HepG2 (cell line): Measurements from ENCODE around the gene FTCD. TPM values are rescaled to one million over a fixed set of nuclear protein-coding genes. Genes with fewer than 3 reads are reported as not detected.

ENCODE experiments used
- ATAC-seq: fragments of 200-7000 bp; cut with Tn5 transposase; 3 replicates; pipeline ENCODE4 v1.9.1; 2020; ENCODE audit warnings: mild to moderate bottlenecking, moderate library complexity
- BruUV-seq: library from RNA; stranded (reverse); fragments of 400-500 nt; replicated peaks from 2 replicates; lab custom pipeline; 2021; lab: Mats Ljungman, UMichigan
- CTCF ChIA-PET: fragments of 300-600 bp; formaldehyde crosslinking; extraction: SDS; loops from one replicate; lab custom pipeline; 2021; ENCODE audit warnings: low total read pairs, inconsistent platforms, low intra/inter-chr PET ratio; lab: Yijun Ruan, JAX
- POLR2A ChIA-PET: fragments of 350-600 bp; sonication (Branson Sonifier 250); formaldehyde crosslinking; loops from one replicate; lab custom pipeline; 2020; ENCODE audit warnings: antibody characterized with exemption, inconsistent platforms; lab: Yijun Ruan, JAX
- DNase-seq: peaks from one replicate; pipeline ENCODE4 v3.0.0-alpha.2; 2015; ENCODE audit warnings: low spot score
- FAIRE-seq: peaks from 3 replicates; lab custom pipeline; 2011; peaks lifted over from hg19 to GRCh38; lab: Jason Lieb, UNC
- H2AFZ ChIP-seq: one replicate; pipeline ENCODE4 v1.6.1; 2011; ENCODE audit warnings: low read length, inconsistent platforms
- H3K27ac ChIP-seq: fragments of 300-600 bp; 3 replicates; pipeline ENCODE4 v1.8.0; 2011; ENCODE audit warnings: mixed run types, mild to moderate bottlenecking, mixed read lengths, low read length, inconsistent platforms; ENCODE audit not compliant: insufficient read depth; ENCODE audit errors: extremely low read length
- H3K27me3 ChIP-seq, 2 experiments: fragments of 200-600 bp in 1 of 2; 2 replicates in 1 of 2; 3 replicates in 1 of 2; pipeline versions ENCODE4 v1.6.0 to v1.8.0; 2011; ENCODE audit warnings: low read length in 2 of 2, mild to moderate bottlenecking in 2 of 2, moderate library complexity in 2 of 2, inconsistent platforms in 1 of 2; ENCODE audit not compliant: insufficient read depth in 2 of 2, control insufficient read depth in 1 of 2
- H3K36me3 ChIP-seq, 2 experiments: fragments of 200-600 bp in 1 of 2; replicated peaks in 1 of 2; 2 replicates in 1 of 2; 3 replicates in 1 of 2; pipeline versions ENCODE4 v1.5.1 to v1.8.0; 2011; ENCODE audit warnings: low read length in 2 of 2, inconsistent platforms in 1 of 2; ENCODE audit not compliant: insufficient read depth in 2 of 2, control insufficient read depth in 1 of 2
- H3K4me1 ChIP-seq: 2 replicates; pipeline ENCODE4 v1.5.1; 2012; ENCODE audit warnings: low read length, inconsistent platforms; ENCODE audit not compliant: insufficient read depth
- H3K4me2 ChIP-seq: 2 replicates; pipeline ENCODE4 v1.6.0; 2011; ENCODE audit warnings: low read depth, low read length, inconsistent platforms
- H3K4me3 ChIP-seq, 3 experiments: fragments of 200-600 bp in 1 of 3; sonication (generic), shearing (Covaris generic) in 1 of 3; replicated peaks in 1 of 3; 2 replicates each; pipeline ENCODE4 v1.5.1; 2011 to 2016; ENCODE audit warnings: low read length in 3 of 3, inconsistent platforms in 2 of 3, low read depth in 2 of 3, mild to moderate bottlenecking in 2 of 3, control low read depth in 1 of 3, mixed read lengths in 1 of 3; ENCODE audit not compliant: insufficient read depth in 1 of 3
- H3K79me2 ChIP-seq: one replicate; pipeline ENCODE4 v1.6.1; 2011; ENCODE audit warnings: low read length, inconsistent platforms; ENCODE audit not compliant: insufficient read depth
- H3K9ac ChIP-seq: 2 replicates; pipeline ENCODE4 v1.6.0; 2011; ENCODE audit warnings: mild to moderate bottlenecking, low read depth, low read length, inconsistent platforms; ENCODE audit not compliant: insufficient read depth
- H3K9me3 ChIP-seq: 2 replicates; pipeline ENCODE4 v1.5.1; 2012; ENCODE audit warnings: mild to moderate bottlenecking, low read length
- H4K20me1 ChIP-seq: 2 replicates; pipeline ENCODE4 v1.6.0; 2011; ENCODE audit warnings: inconsistent platforms, mild to moderate bottlenecking, low read length, moderate library complexity; ENCODE audit not compliant: insufficient read depth
- CCDC6 ChIP-seq: sonication (generic); formaldehyde crosslinking; IDR thresholded peaks from 2 replicates; pipeline ENCODE4 v1.8.1; 2022; ENCODE audit warnings: mild to moderate bottlenecking, missing genetic modification reagents, moderate library complexity
- CREM ChIP-seq, 2 experiments: sonication (generic) in 1 of 2; formaldehyde crosslinking in 1 of 2; IDR thresholded peaks; 2 replicates each; pipeline versions ENCODE4 v1.4.0 to v1.6.1; 2016 to 2020; ENCODE audit warnings: antibody characterized with exemption in 1 of 2, mild to moderate bottlenecking in 1 of 2, missing genetic modification reagents in 1 of 2
- DNMT1 ChIP-seq: sonication (generic); formaldehyde crosslinking; IDR thresholded peaks from 2 replicates; pipeline ENCODE4 v1.5.1; 2020; ENCODE audit warnings: mild to moderate bottlenecking, missing genetic modification reagents
- ERF ChIP-seq: IDR thresholded peaks from 2 replicates; pipeline ENCODE4 v1.6.1; 2018; ENCODE audit warnings: missing biosample characterization, missing genetic modification reagents
- GATAD1 ChIP-seq: IDR thresholded peaks from 2 replicates; pipeline ENCODE4 v1.6.1; 2016; ENCODE audit warnings: missing genetic modification reagents, missing compliant biosample characterization
- HDAC6 ChIP-seq: fragments of 200-600 bp; sonication (generic); IDR thresholded peaks from 2 replicates; pipeline ENCODE4 v1.7.0; 2017; ENCODE audit warnings: mild to moderate bottlenecking, antibody characterized with exemption, low read length, low read depth
- IKZF4 ChIP-seq: sonication (generic); formaldehyde crosslinking; IDR thresholded peaks from 2 replicates; pipeline ENCODE4 v1.5.1; 2020; ENCODE audit warnings: borderline replicate concordance, mild to moderate bottlenecking, low read depth, missing genetic modification reagents; ENCODE audit errors: not compliant biosample characterization
- PHF21A ChIP-seq: sonication (generic); formaldehyde crosslinking; IDR thresholded peaks from 2 replicates; pipeline ENCODE4 v1.5.0; 2020; ENCODE audit warnings: mild to moderate bottlenecking, missing genetic modification reagents
- RARG ChIP-seq: sonication (generic); formaldehyde crosslinking; IDR thresholded peaks from 2 replicates; pipeline ENCODE4 v1.4.0; 2020; ENCODE audit warnings: low read depth, mild to moderate bottlenecking, missing genetic modification reagents
- TBL1XR1 ChIP-seq: fragments of 150-350 bp; IDR thresholded peaks from 2 replicates; pipeline ENCODE4 v1.6.1; 2014; ENCODE audit warnings: borderline replicate concordance, low read length; ENCODE audit not compliant: partially characterized antibody
- ZBTB7B ChIP-seq: sonication (generic); formaldehyde crosslinking; IDR thresholded peaks from 2 replicates; pipeline ENCODE4 v1.4.0; 2020; ENCODE audit warnings: missing genetic modification reagents
- ZKSCAN1 ChIP-seq: fragments of 150-350 bp; IDR thresholded peaks from 2 replicates; pipeline ENCODE4 v1.6.1; 2014; ENCODE audit warnings: low read length
- ZNF430 ChIP-seq: sonication (generic); formaldehyde crosslinking; IDR thresholded peaks from 2 replicates; pipeline ENCODE4 v1.9.0; 2021; ENCODE audit warnings: mild to moderate bottlenecking, missing genetic modification reagents
- ZNF441 ChIP-seq: sonication (generic); formaldehyde crosslinking; IDR thresholded peaks from 2 replicates; pipeline ENCODE4 v1.7.0; 2021; ENCODE audit warnings: missing genetic modification reagents, borderline replicate concordance
- ZNF839 ChIP-seq: sonication (generic); formaldehyde crosslinking; IDR thresholded peaks from 2 replicates; pipeline ENCODE4 v1.4.0; 2020; ENCODE audit warnings: missing genetic modification reagents, mild to moderate bottlenecking, borderline replicate concordance
- ZSCAN22 ChIP-seq: sonication (generic); formaldehyde crosslinking; IDR thresholded peaks from 2 replicates; pipeline ENCODE4 v1.4.0; 2020; ENCODE audit warnings: mild to moderate bottlenecking, missing genetic modification reagents
- WGBS: methylation state at CpG from one replicate; pipeline ENCODE4 v1.1.6; 2017; ENCODE audit warnings: low lambda C conversion rate; 5-methylcytosine and 5-hydroxymethylcytosine counted together
- in situ Hi-C: cut with HindIII; loops from 2 replicates; pipeline ENCODE4 v1.10.0; 2017; ENCODE audit warnings: low pct_unique_long_range_greater_than_20kb; ENCODE audit not compliant: extremely low pct_ligation_motif_present
- intact Hi-C: fragments of 100-400 bp; cut with micrococcal nuclease; formaldehyde crosslinking; loops from one replicate; pipeline ENCODE4 v1.10.0; 2022; ENCODE audit not compliant: unreplicated experiment
- polyA plus RNA-seq, 8 experiments: library from polyadenylated mRNA; depleted of rRNA in 3 of 8; stranded (reverse) in 7 of 8; unstranded in 1 of 8; fragments of >200 nt; fragmentation: Illumina TruSeq in 4 of 8; extraction: Trizol in 4 of 8; gene quantifications; 2 replicates each; pipeline versions ENCODE4 v1.2.1 to v1.2.3, GENCODE V29; 2011 to 2016; ENCODE audit warnings: low read depth in 4 of 8, missing spikeins in 1 of 8, mixed read lengths in 1 of 8; ENCODE audit not compliant: insufficient read depth in 1 of 8
- total RNA-seq, 5 experiments: library from RNA; depleted of rRNA; stranded (reverse); fragments of >200 nt; fragmentation: Illumina TruSeq; extraction: Trizol; gene quantifications; 2 replicates each; pipeline ENCODE4 v1.2.3, GENCODE V29; 2016; ENCODE audit warnings: low read depth in 1 of 5
- TF ChIP-seq, protein P1 (sequence below): sonication (generic); formaldehyde crosslinking; IDR thresholded peaks from 2 replicates; pipeline ENCODE4 v1.4.0; 2020; ENCODE audit warnings: missing genetic modification reagents
- TF ChIP-seq, protein P2 (sequence below): sonication (generic); formaldehyde crosslinking; IDR thresholded peaks from 2 replicates; pipeline ENCODE4 v1.5.0; 2020; ENCODE audit warnings: missing genetic modification reagents, mild to moderate bottlenecking, borderline replicate concordance
- TF ChIP-seq, protein P3 (sequence below): sonication (generic); formaldehyde crosslinking; IDR thresholded peaks from 2 replicates; pipeline ENCODE4 v1.8.1; 2023; ENCODE audit warnings: mild to moderate bottlenecking, missing genetic modification reagents, borderline replicate concordance
- TF ChIP-seq, protein P4 (sequence below): sonication (generic); formaldehyde crosslinking; IDR thresholded peaks from 2 replicates; pipeline ENCODE4 v1.8.0; 2022; ENCODE audit warnings: missing genetic modification reagents, low read depth, mild to moderate bottlenecking, borderline replicate concordance
- TF ChIP-seq, protein P5 (sequence below): sonication (generic); formaldehyde crosslinking; IDR thresholded peaks from 2 replicates; pipeline ENCODE4 v1.4.0; 2020; ENCODE audit warnings: missing genetic modification reagents

The FTCD gene
- total and polyA plus RNA-seq, 2 of the 13 experiments (the other 11 are each of a cell fraction or from before 2014, with no cell fraction given) = 75.7 to 105 TPM

DNA sequence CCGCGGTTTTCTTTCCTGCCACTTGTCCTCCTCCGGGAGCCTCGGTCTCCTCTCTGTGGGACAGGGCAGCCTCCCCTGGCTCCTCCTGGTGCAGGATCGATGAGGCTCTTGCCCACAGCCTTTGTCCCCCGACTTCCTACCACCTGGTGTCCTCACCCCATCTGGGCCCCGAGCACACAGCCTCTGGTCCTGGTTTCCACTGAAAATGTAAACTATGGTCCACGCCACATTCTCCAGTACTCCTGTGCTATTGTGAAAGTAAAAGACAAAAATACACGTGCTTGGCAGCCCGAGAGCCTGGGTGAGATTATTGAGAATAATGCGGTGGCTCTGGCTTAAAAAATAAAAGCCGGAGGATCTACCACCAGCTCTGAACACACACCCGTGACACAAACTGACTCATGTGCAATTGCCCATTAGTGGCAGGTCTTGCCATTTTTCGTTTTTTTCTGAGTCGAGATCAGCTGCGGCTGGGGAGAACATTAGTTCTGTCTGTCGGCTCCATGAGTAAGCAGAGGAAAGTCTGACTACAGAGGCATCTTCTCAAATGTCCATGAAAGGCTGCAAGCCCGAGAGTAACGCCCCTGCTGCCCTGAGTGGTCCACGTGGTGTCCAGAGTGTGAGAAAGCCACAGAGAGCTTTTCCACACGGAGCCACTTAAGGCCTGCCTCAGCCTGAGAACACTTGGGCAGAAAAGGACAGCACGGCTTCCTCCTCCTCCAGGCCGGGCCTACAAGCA, 63.2 kb downstream of the FTCD start (continued):
- TF ChIP-seq, protein P1, sequence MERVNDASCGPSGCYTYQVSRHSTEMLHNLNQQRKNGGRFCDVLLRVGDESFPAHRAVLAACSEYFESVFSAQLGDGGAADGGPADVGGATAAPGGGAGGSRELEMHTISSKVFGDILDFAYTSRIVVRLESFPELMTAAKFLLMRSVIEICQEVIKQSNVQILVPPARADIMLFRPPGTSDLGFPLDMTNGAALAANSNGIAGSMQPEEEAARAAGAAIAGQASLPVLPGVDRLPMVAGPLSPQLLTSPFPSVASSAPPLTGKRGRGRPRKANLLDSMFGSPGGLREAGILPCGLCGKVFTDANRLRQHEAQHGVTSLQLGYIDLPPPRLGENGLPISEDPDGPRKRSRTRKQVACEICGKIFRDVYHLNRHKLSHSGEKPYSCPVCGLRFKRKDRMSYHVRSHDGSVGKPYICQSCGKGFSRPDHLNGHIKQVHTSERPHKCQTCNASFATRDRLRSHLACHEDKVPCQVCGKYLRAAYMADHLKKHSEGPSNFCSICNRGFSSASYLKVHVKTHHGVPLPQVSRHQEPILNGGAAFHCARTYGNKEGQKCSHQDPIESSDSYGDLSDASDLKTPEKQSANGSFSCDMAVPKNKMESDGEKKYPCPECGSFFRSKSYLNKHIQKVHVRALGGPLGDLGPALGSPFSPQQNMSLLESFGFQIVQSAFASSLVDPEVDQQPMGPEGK (CRISPR knock-in tag) = no peak
- no peak for TF ChIP-seq ZNF441
- TF ChIP-seq CREM (IDR thresholded peaks at IDR 0.05) = no peak
- TF ChIP-seq CREM (CRISPR knock-in tag; IDR thresholded peaks at IDR 0.05) = no peak
- no peak for TF ChIP-seq TBL1XR1
- TF ChIP-seq ZSCAN22 = no peak
- TF ChIP-seq HDAC6 = no peak
- TF ChIP-seq, protein P2, sequence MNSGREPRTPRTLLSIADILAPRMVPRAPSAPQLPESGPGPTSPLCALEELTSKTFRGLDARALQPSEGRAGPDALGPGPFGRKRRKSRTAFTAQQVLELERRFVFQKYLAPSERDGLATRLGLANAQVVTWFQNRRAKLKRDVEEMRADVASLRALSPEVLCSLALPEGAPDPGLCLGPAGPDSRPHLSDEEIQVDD (CRISPR knock-in tag) = no peak
- TF ChIP-seq ZNF430 (CRISPR knock-in tag) = no peak
- TF ChIP-seq ZNF839 (CRISPR knock-in tag) = no peak
- TF ChIP-seq ERF (CRISPR knock-in tag) = no peak
- TF ChIP-seq RARG (CRISPR knock-in tag) = no peak

DNA sequence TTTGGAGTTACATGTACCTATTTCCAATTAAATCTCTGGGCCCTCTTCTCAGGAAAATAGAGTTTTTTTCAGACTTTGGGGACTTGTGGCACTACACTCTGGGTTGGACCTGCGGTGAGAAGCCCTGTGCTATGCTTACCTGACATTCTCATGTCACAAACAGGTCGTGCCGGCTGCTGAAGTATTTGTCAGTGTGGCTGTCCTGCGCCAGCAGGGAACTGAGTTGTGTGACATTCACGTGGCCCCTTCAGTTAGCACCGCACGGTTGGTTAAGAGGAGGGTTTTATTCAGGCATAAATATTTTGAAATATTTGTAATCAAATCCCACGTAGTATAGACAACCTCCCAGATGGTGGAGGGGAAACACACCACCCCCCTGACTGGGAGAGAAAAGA, 63.8 kb downstream of the FTCD start:
- no peaks in the 10 kb centered on the region for H4K20me1 ChIP-seq
- no peaks in the 10 kb centered on the region for H3K9me3 ChIP-seq
- intact Hi-C loops (no loop called here), in situ Hi-C loops (no loop called here)
- no peak overlapping the region for H3K9ac ChIP-seq
- H3K27ac ChIP-seq = no peak overlapping the region
- H3K79me2 ChIP-seq = no peaks in the 10 kb centered on the region
- CTCF ChIA-PET = no interaction called here
- ATAC-seq (no peak), FAIRE-seq (no peak), DNase-seq (no peak)
- H3K36me3 ChIP-seq = no peaks in the 10 kb centered on the region
- H2AFZ ChIP-seq = no peak overlapping the region
- H3K27me3 ChIP-seq = peaks cover 8 to 37% of the 10 kb centered on the region in 2 experiments
- TF ChIP-seq PHF21A (CRISPR knock-in tag) = no peak
- TF ChIP-seq, protein P3, sequence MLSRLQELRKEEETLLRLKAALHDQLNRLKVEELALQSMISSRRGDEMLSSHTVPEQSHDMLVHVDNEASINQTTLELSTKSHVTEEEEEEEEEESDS (CRISPR knock-in tag) = no peak
- no peak for TF ChIP-seq IKZF4 (CRISPR knock-in tag)
- no peak for TF ChIP-seq ZBTB7B (CRISPR knock-in tag)
- TF ChIP-seq GATAD1 (CRISPR knock-in tag) = no peak
- TF ChIP-seq, protein P4, sequence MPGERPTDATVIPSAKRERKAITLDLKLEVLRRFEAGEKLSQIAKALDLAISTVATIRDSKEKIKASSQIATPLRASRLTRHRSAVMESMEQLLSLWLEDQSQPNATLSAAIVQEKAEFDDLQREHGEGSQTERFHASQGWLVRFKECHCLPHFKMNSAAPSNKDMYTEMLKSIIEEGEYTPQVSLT (CRISPR knock-in tag) = no peak
- TF ChIP-seq, protein P5, sequence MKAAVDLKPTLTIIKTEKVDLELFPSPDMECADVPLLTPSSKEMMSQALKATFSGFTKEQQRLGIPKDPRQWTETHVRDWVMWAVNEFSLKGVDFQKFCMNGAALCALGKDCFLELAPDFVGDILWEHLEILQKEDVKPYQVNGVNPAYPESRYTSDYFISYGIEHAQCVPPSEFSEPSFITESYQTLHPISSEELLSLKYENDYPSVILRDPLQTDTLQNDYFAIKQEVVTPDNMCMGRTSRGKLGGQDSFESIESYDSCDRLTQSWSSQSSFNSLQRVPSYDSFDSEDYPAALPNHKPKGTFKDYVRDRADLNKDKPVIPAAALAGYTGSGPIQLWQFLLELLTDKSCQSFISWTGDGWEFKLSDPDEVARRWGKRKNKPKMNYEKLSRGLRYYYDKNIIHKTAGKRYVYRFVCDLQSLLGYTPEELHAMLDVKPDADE (CRISPR knock-in tag) = no peak
- TF ChIP-seq DNMT1 = no peak
- TF ChIP-seq CCDC6 (CRISPR knock-in tag) = no peak
- TF ChIP-seq ZKSCAN1 = no peak
- BruUV-seq = no TSS peak
- no peaks in the 10 kb centered on the region for H3K4me1 ChIP-seq
- WGBS = 35% methylated on average over 8 of the region's 8 CpGs
- POLR2A ChIA-PET = no interaction called here
- no peak overlapping the region for H3K4me2 ChIP-seq
- no peak overlapping the region for H3K4me3 ChIP-seq
